Measurements from ENCODE around the gene LAMC1.
A peak's percentile ranks its signal among the peaks of the same experiment; 100 is the strongest.

The LAMC1 gene

DNA sequence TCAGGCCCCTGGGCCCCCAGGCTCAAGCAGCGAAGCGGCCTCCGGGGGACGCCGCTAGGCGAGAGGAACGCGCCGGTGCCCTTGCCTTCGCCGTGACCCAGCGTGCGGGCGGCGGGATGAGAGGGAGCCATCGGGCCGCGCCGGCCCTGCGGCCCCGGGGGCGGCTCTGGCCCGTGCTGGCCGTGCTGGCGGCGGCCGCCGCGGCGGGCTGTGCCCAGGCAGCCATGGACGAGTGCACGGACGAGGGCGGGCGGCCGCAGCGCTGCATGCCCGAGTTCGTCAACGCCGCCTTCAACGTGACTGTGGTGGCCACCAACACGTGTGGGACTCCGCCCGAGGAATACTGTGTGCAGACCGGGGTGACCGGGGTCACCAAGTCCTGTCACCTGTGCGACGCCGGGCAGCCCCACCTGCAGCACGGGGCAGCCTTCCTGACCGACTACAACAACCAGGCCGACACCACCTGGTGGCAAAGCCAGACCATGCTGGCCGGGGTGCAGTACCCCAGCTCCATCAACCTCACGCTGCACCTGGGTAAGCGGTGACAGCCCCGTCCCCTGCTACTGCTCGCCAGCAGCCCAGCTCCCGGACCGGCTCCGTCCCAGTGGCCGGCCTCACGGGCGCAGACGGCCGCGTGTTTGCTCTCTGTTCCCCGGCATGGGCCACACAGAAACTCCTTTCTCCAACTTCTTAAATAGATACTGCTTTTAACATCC, 539 bp downstream of the LAMC1 start:
- DNase-seq (ENCODE audit: low read depth, low spot score): no peak
- TF ChIP-seq, protein P1, sequence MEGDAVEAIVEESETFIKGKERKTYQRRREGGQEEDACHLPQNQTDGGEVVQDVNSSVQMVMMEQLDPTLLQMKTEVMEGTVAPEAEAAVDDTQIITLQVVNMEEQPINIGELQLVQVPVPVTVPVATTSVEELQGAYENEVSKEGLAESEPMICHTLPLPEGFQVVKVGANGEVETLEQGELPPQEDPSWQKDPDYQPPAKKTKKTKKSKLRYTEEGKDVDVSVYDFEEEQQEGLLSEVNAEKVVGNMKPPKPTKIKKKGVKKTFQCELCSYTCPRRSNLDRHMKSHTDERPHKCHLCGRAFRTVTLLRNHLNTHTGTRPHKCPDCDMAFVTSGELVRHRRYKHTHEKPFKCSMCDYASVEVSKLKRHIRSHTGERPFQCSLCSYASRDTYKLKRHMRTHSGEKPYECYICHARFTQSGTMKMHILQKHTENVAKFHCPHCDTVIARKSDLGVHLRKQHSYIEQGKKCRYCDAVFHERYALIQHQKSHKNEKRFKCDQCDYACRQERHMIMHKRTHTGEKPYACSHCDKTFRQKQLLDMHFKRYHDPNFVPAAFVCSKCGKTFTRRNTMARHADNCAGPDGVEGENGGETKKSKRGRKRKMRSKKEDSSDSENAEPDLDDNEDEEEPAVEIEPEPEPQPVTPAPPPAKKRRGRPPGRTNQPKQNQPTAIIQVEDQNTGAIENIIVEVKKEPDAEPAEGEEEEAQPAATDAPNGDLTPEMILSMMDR (IDR thresholded peaks at IDR 0.05; ENCODE audit: insufficient read depth, low read length, missing control alignments): peak; percentile 64
- POLR2A ChIA-PET: interaction anchor here (1.4 kb wide), 1 partner anchor 61 kb away, joined by 4 read pairs; no protein-coding TSS in a partner anchor
- H3K4me3 ChIP-seq (ENCODE audit: low read depth, low read length): peak overlapping the region; percentile 87
- CTCF ChIA-PET: interaction anchor here (3.0 kb wide), 1 partner anchor 61 kb away, joined by 11 read pairs; no protein-coding TSS in a partner anchor

DNA sequence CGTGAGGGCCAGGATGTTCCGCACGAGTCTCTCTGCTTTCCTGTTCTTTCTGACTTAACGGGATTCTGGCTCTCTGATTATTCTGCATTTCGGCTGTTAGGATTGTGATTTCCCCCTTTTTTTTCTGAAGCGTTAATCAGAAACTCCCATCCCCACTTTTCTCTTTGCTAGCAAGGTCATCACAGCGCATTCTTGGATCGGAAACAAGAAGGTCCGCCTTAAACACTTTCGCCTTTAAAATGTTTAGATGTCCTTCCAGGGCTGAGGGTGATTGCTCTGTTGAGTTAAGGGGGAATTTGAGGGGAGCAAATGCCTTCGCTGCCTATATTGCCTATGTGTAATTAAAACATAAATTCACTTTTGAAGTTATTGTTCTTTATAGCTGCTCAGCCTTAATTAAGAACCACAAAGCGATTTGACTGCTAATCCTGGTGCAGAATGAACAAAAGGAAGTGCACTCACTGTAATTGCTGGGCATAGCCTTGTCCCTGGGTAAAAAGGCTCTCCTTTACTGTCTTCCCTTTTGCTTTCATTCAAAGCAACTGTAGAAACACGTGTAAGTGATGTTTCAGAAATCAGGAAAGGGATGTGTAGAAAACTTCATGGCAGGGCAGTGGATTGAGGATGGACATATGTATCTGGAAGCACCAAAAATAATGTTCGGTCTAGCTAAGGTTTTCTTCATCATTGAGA, 1.2 kb downstream of the LAMC1 start:
- TF ChIP-seq, protein P1 (IDR thresholded peaks at IDR 0.05; ENCODE audit: insufficient read depth, low read length, missing control alignments): no peak
- no peak for DNase-seq (ENCODE audit: low read depth, low spot score)
- H3K4me3 ChIP-seq (ENCODE audit: low read depth, low read length): peak overlapping the region; percentile 87
- CTCF ChIA-PET: interaction anchor here (0.9 to 3.0 kb wide), 3 partner anchors 61 to 261 kb away, joined by 3 to 11 read pairs (median 4); no protein-coding TSS in a partner anchor
- POLR2A ChIA-PET: interaction anchor here (1.2 to 1.4 kb wide), 3 partner anchors 62 to 257 kb away, joined by 3 to 4 read pairs (median 4); no protein-coding TSS in a partner anchor

GRCh38 chr1:183025010-183025337, 1.8 kb downstream of the LAMC1 start:
- no peak for DNase-seq (ENCODE audit: low read depth, low spot score)
- CTCF ChIA-PET: interaction anchor here (0.9 to 3.0 kb wide), 3 partner anchors 62 to 260 kb away, joined by 3 to 11 read pairs (median 4); no protein-coding TSS in a partner anchor
- TF ChIP-seq, protein P1 (IDR thresholded peaks at IDR 0.05; ENCODE audit: insufficient read depth, low read length, missing control alignments): no peak
- peak overlapping the region; percentile 87 for H3K4me3 ChIP-seq (ENCODE audit: low read depth, low read length)
- POLR2A ChIA-PET: interaction anchor here (1.2 to 1.4 kb wide), 3 partner anchors 62 to 257 kb away, joined by 3 to 4 read pairs (median 4); no protein-coding TSS in a partner anchor

DNA sequence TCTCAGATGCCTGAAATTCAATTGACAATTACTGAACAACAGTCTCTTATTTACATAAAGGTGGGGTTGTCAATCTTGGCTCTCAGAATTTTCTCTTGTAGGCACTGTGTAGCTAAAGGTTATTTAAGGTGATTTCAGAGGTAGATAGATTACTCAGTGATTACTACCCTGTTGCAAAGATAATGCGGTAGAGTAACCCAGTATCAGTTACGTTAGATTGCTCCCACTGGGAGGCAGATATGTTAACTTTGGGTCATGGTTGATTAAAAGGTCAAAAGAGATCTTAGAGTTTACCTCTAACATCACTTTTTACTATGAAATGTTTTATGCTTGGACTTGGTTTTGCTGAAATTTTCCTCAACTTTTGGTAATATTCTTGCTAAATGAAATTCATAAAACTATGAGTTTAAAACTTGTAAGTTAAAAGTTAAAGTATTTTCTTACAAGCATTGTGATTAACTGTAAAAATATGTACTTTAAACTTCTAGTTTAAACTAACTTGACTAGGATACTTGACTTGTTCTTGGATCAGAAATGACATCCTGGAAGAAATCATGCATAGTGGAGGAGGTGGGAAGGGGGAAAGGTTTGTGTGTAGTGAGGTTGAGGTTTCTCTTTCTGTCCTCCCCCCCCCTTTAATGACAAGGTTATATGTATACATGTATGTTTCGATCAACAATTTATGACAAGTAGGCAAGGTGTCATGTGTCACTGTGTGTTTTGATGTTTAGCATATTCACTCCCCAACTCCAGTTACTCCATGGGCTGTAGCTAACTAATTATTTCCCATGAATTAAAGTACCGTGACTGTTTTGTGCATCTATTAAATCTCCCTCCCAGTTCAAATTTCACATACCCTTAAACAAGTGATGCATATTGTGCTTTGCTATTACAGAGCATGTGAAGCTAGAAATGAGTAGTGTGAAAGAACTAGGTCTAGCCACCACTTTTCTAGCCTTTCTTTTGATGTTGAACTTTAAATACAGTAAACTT, 2.9 kb downstream of the LAMC1 start:
- ChIA-PET CTCF (interaction anchor here (0.8 to 3.0 kb wide), 3 partner anchors 18 to 259 kb away, joined by 3 to 11 read pairs (median 3); no protein-coding TSS in a partner anchor), POLR2A (interaction anchor here (1.4 kb wide), 1 partner anchor 256 kb away, joined by 3 read pairs; no protein-coding TSS in a partner anchor)
- peak overlapping the region; percentile 87 for H3K4me3 ChIP-seq (ENCODE audit: low read depth, low read length)
- no peak for DNase-seq (ENCODE audit: low read depth, low spot score)
- TF ChIP-seq, protein P1 (IDR thresholded peaks at IDR 0.05; ENCODE audit: insufficient read depth, low read length, missing control alignments): no peak

DNA sequence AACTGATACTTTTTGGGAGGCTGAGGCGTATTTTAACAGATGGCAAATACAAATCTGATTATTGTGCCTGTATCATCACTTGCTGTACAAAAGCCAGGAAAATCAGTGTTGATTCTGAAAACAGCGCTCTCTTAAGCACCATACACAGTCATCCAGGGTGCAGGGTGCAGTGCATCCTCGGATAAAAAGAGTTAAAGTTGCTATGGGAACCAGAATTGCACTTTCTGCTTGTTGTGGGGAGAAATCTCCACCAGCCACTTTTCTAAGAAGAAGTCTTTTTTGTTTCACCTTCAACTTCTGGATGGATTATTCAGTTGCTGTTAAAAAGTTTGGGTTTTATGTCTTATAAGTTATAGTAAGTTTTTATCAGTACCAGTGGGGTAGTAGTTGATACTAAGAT, 3.8 kb downstream of the LAMC1 start:
- peak overlapping the region; percentile 26 for H3K4me3 ChIP-seq (ENCODE audit: low read depth, low read length)
- DNase-seq (ENCODE audit: low read depth, low spot score): no peak
- TF ChIP-seq, protein P1 (IDR thresholded peaks at IDR 0.05; ENCODE audit: insufficient read depth, low read length, missing control alignments): no peak
- ChIA-PET POLR2A (interaction anchor here (1.5 kb wide), 1 partner anchor 64 kb away, joined by 4 read pairs; no protein-coding TSS in a partner anchor), CTCF (interaction anchor here (0.8 to 3.0 kb wide), 3 partner anchors 17 to 208 kb away, joined by 3 to 11 read pairs (median 9); no protein-coding TSS in a partner anchor)
